Right ventricle myocardium inferior (tissue), 1 donor: ENCODE results near the gene TREML2. TPM values are rescaled to one million over a fixed set of nuclear protein-coding genes. Genes with fewer than 3 reads are reported as not detected.
"Not testable (repeated sequence)": the region's sequence is repeated elsewhere in the genome, so short reads cannot be mapped to it uniquely, and the experiment has no call there.

Source experiments
- ATAC-seq: fragments of 200-7000 bp; cut with Tn5 transposase; one replicate; pipeline ENCODE4 v1.9.1; 2020; ENCODE audit warnings: mild to moderate bottlenecking, moderate library complexity
- DNase-seq: peaks from one replicate; pipeline ENCODE4 v3.0.0; 2021; ENCODE audit errors: missing footprints
- intact Hi-C: fragments of 100-400 bp; cut with DNase I; formaldehyde crosslinking; loops from one replicate; pipeline ENCODE4 v1.11.0; 2022
- long read RNA-seq: library from polyadenylated mRNA; unstranded; transcript quantifications from one replicate; pipeline ENCODE4 v2.0.0, GENCODE V29; 2021
- total RNA-seq: library from RNA; stranded (reverse); fragmentation: NEBNext Ultra II Directional; extraction: Animal tissue kit (Norgen Biotek cat#: 25700); gene quantifications from one replicate; pipeline ENCODE4 v1.2.1, GENCODE V29; 2021
- donor health status: DM: no; HTN: yes; CAD: no; lungs with severe emphysema.

The TREML2 gene, protein sequence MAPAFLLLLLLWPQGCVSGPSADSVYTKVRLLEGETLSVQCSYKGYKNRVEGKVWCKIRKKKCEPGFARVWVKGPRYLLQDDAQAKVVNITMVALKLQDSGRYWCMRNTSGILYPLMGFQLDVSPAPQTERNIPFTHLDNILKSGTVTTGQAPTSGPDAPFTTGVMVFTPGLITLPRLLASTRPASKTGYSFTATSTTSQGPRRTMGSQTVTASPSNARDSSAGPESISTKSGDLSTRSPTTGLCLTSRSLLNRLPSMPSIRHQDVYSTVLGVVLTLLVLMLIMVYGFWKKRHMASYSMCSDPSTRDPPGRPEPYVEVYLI
- 0.11 TPM for total RNA-seq
- long read RNA-seq, result 0 reads

GRCh38 chr6:41200901-41201763 is at the start of gene TREML2:
Gene TREML2, minus strand, starts transcription at chr6:41201149. Its CDS starts 141 bp downstream, at chr6:41201008.
- DNase-seq (peak; percentile 77), ATAC-seq (no peak)

DNA sequence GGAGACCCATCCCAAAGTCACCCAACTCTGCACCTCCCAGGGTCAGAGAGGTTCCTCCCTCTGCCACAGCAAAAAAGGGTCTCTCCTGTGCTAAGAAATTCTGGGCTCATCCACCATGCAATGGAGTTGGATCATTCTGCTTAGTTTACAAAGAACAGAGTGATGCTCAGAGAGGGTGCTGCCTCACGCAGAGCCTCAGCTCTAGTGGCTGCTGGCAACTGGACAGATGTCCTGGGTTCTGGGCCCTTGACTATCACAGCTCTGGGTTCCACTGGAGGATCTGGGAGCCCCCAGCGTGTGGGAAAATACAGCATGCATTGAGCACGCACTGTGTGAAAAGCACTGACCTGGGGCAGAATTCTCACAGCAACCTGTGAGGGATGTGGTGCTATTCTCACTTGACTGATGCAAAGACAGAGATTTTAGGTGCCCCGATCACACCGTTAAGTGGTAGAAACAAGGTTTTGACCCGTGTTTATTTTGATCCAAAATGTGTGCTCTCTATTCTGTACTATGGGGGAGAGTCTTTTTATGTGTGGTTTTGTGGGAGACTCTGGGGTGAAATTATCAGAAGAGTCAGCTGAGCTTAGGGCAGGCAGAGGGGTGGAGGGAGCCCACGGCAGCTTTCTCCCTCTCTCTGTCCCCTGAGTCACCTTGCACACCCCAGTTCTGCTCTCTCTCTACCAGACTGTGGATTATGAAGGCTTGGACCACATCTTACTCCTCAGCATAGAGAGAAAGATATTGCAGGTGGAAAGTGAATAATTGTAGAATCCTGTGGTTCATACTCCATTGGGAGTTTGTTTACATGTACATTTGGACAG is 47.1 kb upstream of the TREML2 start:
- DNase-seq (no peak), ATAC-seq (no peak)
- intact Hi-C loops, result no loop called here

More at GRCh38 chr6:41200901-41201763, at the start of gene TREML2:
- intact Hi-C loops, result no loop called here

GRCh38 chr6:41247288-41247865 is 46.4 kb upstream of the TREML2 start:
- ATAC-seq, result no peak
- DNase-seq, result no peak
- intact Hi-C loops, result no loop called here

DNA sequence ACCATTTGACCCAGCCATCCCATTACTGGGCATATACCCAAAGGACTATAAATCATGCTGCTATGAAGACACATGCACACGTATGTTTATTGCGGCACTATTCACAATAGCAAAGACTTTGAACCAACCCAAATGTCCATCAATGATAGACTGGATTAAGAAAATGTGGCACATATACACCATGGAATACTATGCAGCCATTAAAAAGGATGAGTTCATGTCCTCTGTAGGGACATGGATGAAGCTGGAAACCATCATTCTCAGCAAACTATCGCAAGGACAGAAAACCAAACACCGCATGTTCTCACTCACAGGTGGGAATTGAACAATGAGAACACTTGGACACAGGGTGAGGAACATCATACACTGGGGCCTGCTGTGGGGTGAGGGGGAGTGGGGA is 45.6 kb upstream of the TREML2 start:
- ATAC-seq, intact Hi-C loops, DNase-seq: not testable (repeated sequence)

GRCh38 chr6:41239467-41240159 is 38.7 kb upstream of the TREML2 start:
- intact Hi-C loops, result no loop called here
- DNase-seq (no peak), ATAC-seq (no peak)

DNA sequence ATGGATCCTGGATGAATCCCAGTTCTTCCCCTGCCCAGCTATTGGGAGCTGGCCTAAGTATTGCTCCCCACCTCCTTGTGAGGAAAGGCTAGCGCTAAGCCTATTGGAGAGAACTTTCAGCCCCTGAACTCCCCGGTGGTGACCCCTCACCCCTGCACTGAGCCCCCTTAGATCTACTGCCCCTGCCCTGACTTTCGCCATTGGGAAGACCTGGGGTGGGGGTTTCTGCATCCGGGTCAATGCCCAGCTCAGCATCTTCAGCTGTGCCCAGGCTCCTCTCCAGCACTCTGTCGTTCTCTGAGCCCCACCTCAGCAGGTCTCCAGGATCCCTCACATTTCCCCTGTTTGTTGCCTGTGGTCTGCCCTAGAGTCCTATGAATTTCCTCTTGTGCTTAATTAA is 36.2 kb upstream of the TREML2 start:
- DNase-seq (no peak), ATAC-seq (no peak)
- intact Hi-C loops, result no loop called here

GRCh38 chr6:41236276-41236675 is 35.3 kb upstream of the TREML2 start:
- DNase-seq (no peak), ATAC-seq (no peak)
- intact Hi-C loops, result no loop called here

- DNase-seq (no peak), ATAC-seq (no peak)
- intact Hi-C loops, result no loop called here
These were observed 31.7 kb upstream of the TREML2 start for GRCh38 chr6:41232667-41233066.

GRCh38 chr6:41231246-41231645 is 30.3 kb upstream of the TREML2 start:
- ATAC-seq, result no peak
- intact Hi-C loops, result no loop called here

DNA sequence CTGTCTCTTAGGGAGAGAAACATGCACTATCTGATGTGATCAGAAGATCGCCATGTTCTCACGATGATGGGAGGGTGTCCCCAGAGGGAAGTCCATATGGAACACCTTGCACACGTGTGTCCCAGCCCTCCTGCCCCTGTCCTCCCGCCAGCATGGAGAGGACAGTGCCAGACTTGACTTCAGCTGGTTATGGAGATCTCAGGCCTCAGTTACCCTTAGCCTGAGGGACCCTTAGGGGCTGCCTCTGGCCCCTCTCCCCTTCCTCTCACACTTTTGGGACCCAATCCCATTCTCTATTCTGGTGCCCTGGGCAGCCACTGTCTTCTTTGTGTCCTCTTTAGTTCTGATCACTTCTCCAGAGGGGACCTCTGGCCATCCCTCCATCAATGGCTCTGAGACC is 28.8 kb upstream of the TREML2 start:
- ATAC-seq, result no peak
- intact Hi-C loops, result no loop called here

More at GRCh38 chr6:41231246-41231645, 30.3 kb upstream of the TREML2 start:
- no peak for DNase-seq

GRCh38 chr6:41228616-41229015 is 27.7 kb upstream of the TREML2 start:
- DNase-seq, result no peak
- ATAC-seq, result peak; percentile 10
- intact Hi-C loops, result no loop called here

More for the DNA sequence above, 28.8 kb upstream of the TREML2 start:
- DNase-seq, result no peak

DNA sequence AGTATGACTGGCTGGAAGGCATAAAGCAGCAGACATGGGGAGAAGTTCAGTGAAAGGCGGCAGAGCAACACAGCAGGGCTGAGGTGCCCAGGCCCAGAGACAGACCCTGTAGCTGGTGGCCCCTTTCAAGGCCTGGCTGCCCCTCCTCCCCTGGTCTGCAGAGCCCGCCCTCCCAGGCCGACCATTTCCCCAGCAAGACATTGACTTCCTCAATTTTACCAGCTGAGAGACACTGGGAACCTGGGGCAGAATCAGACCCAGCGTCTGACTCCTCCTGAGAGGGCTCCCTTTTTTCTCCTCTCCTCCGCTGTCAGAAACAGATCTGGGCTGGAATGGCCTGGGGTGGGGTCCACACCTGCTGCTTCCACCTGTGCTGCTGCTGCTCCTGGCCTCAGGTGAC is 27.1 kb upstream of the TREML2 start, which contains the start of gene TREML4:
TSS of gene TREML4 (plus strand) at position 254 of the 400 bp plus-strand sequence. CDS start at position 333, 79 bp downstream.
- ATAC-seq (no peak), DNase-seq (no peak)
- intact Hi-C loops, result no loop called here

- DNase-seq, result no peak
- intact Hi-C loops, result no loop called here
- no peak for ATAC-seq
These were observed 25.8 kb upstream of the TREML2 start for GRCh38 chr6:41226752-41227151.

GRCh38 chr6:41224800-41225199 is 23.9 kb upstream of the TREML2 start:
- DNase-seq, result no peak
- intact Hi-C loops, result no loop called here
- ATAC-seq, result no peak

GRCh38 chr6:41222513-41222912 is 21.6 kb upstream of the TREML2 start:
- intact Hi-C loops, result no loop called here
- DNase-seq (no peak), ATAC-seq (no peak)

GRCh38 chr6:41222045-41222444 is 21.1 kb upstream of the TREML2 start:
- DNase-seq, result no peak
- intact Hi-C loops, result no loop called here
- ATAC-seq, result no peak

DNA sequence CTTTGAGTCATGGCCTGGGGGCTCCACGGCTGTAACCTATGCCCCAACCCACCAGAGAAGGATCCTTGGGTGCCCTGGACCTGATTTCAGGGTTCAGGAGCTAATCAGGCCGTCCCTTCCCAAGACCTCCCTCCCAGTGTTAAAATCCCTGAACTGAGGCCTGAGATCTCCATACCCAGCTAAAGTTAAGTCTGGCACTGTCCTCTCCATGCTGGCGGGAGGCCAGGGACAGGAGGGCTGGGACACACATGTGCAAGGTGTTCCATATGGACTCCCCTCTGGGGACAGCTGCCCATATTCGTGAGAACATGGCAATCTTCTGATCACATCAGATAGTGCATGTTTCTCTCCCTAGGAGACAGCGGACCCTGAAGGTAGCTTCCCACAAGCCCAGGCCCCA is 15.7 kb upstream of the TREML2 start:
- DNase-seq (no peak), ATAC-seq (no peak)
- intact Hi-C loops, result no loop called here

DNA sequence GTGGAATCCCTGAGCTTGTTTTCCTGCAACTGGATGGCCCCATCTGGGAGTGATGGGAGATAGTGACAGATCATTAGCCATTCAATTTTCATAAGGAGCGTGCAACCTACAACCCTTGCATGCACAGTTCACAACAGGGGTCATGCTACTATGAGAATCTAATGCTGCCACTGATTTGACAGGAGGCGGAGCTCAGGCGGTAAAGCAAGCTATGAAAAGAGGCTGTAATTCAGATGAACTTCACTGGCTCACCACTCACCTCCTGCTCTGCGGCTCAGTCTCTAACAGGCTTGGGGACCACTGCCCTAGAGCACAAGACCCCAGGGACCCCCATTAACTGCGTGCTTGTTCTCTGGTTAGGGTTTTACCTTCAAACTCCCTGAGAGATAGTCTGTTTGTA is 14.8 kb upstream of the TREML2 start:
- intact Hi-C loops, result no loop called here
- DNase-seq, result no peak
- ATAC-seq, result no peak
